Measurements from ENCODE around the gene MAP7. TPM values are rescaled to one million over a fixed set of nuclear protein-coding genes. Genes with fewer than 3 reads are reported as not detected.

MAP7 gene
- total and polyA plus RNA-seq, 9 of the 15 experiments (the other 6 are each of a cell fraction or from before 2014, with no cell fraction given), result 0.76 to 7.7 (median 3.9) TPM

DNA sequence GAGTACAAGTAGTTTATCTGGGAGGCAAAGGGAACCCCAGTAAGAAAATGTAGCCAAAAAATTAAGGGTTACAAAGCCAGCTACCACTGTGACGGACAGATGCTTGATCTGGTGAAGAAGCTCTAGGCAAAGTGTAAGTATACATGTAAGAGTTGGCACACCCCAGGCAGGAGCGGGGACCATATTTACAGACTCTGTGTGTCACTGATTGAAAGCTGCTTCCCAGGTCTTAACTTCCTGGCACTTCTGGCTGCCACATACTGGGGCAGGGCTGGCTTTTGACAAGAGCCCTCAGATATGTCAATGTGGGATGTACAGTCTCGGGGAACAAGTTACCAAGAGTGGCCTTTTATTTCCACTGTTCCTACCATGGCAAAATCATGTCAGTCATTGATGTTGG is 212.6 kb downstream of the MAP7 start:
- Histone ChIP-seq H3K79me2 (ENCODE audit: control insufficient read depth, insufficient read depth, low read length) (no peaks in the 10 kb centered on the region), H2AFZ (ENCODE audit: low read depth, low read length) (no peak overlapping the region), H3K9me1 (ENCODE audit: control insufficient read depth, insufficient read depth, low read length) (no peaks in the 10 kb centered on the region), H3K4me1 (replicated peaks in 1 of 2; ENCODE audit: control insufficient read depth in 2 of 2, insufficient read depth in 2 of 2, low read length in 2 of 2) (peaks cover 11 to 21% of the 10 kb centered on the region in 2 experiments; a peak in 4 of 5 replicates), H3K4me3 (no peak overlapping the region), H3K36me3 (ENCODE audit: control insufficient read depth, insufficient read depth, low read length) (no peaks in the 10 kb centered on the region), H3K27ac (ENCODE audit: extremely low read depth, low read depth, low read length) (no peak overlapping the region), H3K9me3 (replicated peaks; ENCODE audit: control insufficient read depth, insufficient read depth, low read depth, low read length) (no peaks in the 10 kb centered on the region), H4K20me1 (replicated peaks; ENCODE audit: control insufficient read depth, insufficient read depth, low read length) (no peaks in the 10 kb centered on the region), H3K27me3 (ENCODE audit: control insufficient read depth in 2 of 2, insufficient read depth in 2 of 2, low read length in 2 of 2) (peaks cover 3 to 23% of the 10 kb centered on the region in 2 experiments), H3K4me2 (ENCODE audit: insufficient read depth, low read length) (no peak overlapping the region), H3K9ac (ENCODE audit: insufficient read depth in 1 of 2, low read depth in 2 of 2, low read length in 2 of 2) (no peak overlapping the region)
- DNase-seq (ENCODE audit: extremely low read depth in 1 of 4, low spot score in 3 of 4), result no peak
- intact Hi-C loops (cut with micrococcal nuclease), result no loop called here
- no peak for FAIRE-seq
- POLR2A ChIA-PET, result interaction anchor here (0.7 to 1.8 kb wide), 4 partner anchors 14 to 667 kb away, joined by 3 to 5 read pairs (median 4); no protein-coding TSS in a partner anchor
- no TSS peak for BruUV-seq (replicated peaks)
- CTCF ChIA-PET (ENCODE audit: low intra/inter-chr PET ratio), result no interaction called here
- TF ChIP-seq MED1 (CRISPR knock-in tag; IDR thresholded peaks at IDR 0.05; ENCODE audit: borderline replicate concordance) (no peak), L3MBTL2 (IDR thresholded peaks at IDR 0.05) (no peak), CEBPG (CRISPR knock-in tag; IDR thresholded peaks at IDR 0.05) (no peak), CEBPG (tag; conservative IDR thresholded peaks at IDR 0.05 in 1 of 2, IDR thresholded peaks at IDR 0.05 in 1 of 2) (no peak), PHB2 (IDR thresholded peaks at IDR 0.05; ENCODE audit: low read depth) (no peak), NFIX (CRISPR knock-in tag; IDR thresholded peaks at IDR 0.05; ENCODE audit: low read depth) (no peak), SAP30 (IDR thresholded peaks at IDR 0.05; ENCODE audit: borderline replicate concordance, insufficient read depth, low read depth, low read length, poor library complexity, severe bottlenecking) (no peak), ZNF324 (CRISPR knock-in tag; IDR thresholded peaks at IDR 0.05) (no peak), GABPB2 (CRISPR knock-in tag; conservative IDR thresholded peaks at IDR 0.05) (no peak), HEY1 (CRISPR knock-in tag; IDR thresholded peaks at IDR 0.05; ENCODE audit: borderline replicate concordance) (no peak), CEBPB (tag; IDR thresholded peaks at IDR 0.05) (no peak), DACH1 (IDR thresholded peaks at IDR 0.05; ENCODE audit: partially characterized antibody) (no peak), MCM5 (IDR thresholded peaks at IDR 0.05; ENCODE audit: low read depth) (no peak)
- TF ChIP-seq, protein P1, sequence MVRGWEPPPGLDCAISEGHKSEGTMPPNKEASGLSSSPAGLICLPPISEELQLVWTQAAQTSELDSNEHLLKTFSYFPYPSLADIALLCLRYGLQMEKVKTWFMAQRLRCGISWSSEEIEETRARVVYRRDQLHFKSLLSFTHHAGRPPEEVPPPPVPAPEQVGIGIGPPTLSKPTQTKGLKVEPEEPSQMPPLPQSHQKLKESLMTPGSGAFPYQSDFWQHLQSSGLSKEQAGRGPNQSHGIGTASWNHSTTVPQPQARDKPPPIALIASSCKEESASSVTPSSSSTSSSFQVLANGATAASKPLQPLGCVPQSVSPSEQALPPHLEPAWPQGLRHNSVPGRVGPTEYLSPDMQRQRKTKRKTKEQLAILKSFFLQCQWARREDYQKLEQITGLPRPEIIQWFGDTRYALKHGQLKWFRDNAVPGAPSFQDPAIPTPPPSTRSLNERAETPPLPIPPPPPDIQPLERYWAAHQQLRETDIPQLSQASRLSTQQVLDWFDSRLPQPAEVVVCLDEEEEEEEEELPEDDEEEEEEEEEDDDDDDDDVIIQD (CRISPR knock-in tag; IDR thresholded peaks at IDR 0.05), result no peak
- TF ChIP-seq, protein P2, sequence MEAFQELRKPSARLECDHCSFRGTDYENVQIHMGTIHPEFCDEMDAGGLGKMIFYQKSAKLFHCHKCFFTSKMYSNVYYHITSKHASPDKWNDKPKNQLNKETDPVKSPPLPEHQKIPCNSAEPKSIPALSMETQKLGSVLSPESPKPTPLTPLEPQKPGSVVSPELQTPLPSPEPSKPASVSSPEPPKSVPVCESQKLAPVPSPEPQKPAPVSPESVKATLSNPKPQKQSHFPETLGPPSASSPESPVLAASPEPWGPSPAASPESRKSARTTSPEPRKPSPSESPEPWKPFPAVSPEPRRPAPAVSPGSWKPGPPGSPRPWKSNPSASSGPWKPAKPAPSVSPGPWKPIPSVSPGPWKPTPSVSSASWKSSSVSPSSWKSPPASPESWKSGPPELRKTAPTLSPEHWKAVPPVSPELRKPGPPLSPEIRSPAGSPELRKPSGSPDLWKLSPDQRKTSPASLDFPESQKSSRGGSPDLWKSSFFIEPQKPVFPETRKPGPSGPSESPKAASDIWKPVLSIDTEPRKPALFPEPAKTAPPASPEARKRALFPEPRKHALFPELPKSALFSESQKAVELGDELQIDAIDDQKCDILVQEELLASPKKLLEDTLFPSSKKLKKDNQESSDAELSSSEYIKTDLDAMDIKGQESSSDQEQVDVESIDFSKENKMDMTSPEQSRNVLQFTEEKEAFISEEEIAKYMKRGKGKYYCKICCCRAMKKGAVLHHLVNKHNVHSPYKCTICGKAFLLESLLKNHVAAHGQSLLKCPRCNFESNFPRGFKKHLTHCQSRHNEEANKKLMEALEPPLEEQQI (IDR thresholded peaks at IDR 0.05), result no peak
- TF ChIP-seq, protein P3, sequence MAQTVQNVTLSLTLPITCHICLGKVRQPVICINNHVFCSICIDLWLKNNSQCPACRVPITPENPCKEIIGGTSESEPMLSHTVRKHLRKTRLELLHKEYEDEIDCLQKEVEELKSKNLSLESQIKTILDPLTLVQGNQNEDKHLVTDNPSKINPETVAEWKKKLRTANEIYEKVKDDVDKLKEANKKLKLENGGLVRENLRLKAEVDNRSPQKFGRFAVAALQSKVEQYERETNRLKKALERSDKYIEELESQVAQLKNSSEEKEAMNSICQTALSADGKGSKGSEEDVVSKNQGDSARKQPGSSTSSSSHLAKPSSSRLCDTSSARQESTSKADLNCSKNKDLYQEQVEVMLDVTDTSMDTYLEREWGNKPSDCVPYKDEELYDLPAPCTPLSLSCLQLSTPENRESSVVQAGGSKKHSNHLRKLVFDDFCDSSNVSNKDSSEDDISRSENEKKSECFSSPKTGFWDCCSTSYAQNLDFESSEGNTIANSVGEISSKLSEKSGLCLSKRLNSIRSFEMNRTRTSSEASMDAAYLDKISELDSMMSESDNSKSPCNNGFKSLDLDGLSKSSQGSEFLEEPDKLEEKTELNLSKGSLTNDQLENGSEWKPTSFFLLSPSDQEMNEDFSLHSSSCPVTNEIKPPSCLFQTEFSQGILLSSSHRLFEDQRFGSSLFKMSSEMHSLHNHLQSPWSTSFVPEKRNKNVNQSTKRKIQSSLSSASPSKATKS (CRISPR knock-in tag; IDR thresholded peaks at IDR 0.05), result no peak
- TF ChIP-seq, protein P4, sequence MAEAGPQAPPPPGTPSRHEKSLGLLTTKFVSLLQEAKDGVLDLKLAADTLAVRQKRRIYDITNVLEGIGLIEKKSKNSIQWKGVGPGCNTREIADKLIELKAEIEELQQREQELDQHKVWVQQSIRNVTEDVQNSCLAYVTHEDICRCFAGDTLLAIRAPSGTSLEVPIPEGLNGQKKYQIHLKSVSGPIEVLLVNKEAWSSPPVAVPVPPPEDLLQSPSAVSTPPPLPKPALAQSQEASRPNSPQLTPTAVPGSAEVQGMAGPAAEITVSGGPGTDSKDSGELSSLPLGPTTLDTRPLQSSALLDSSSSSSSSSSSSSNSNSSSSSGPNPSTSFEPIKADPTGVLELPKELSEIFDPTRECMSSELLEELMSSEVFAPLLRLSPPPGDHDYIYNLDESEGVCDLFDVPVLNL (CRISPR knock-in tag; IDR thresholded peaks at IDR 0.05; ENCODE audit: low read depth), result no peak
- whole genome bisulfite sequencing (ENCODE audit: insufficient coverage, low coverage, missing lambda C conversion rate), result 31% methylated on average over 3 of the region's 3 CpGs
- no peak for ATAC-seq
- in situ Hi-C loops (cut with MboI), result loop anchor here (25.0 kb wide), 1 partner anchor 200 kb away; no protein-coding TSS in a partner anchor
